ENCODE measurements around the gene PCED1B. TPM values are rescaled to one million over a fixed set of nuclear protein-coding genes. Genes with fewer than 3 reads are reported as not detected.

Gene PCED1B
- total and polyA plus RNA-seq, 2 donors (not counting 1 experiment from before 2014, with no cell fraction given): 0.33 to 0.83 TPM

GRCh38 chr12:47228802-47229201 lies 149.4 kb downstream of the PCED1B start:
- no peak for DNase-seq (ENCODE audit: low read depth in 2 of 2)
- Histone ChIP-seq H3K9me3 (ENCODE audit: control insufficient read depth, insufficient read depth, low read depth, low read length) (no peaks in the 10 kb centered on the region), H3K27me3 (ENCODE audit: control insufficient read depth, insufficient read depth, low read length) (no peaks in the 10 kb centered on the region), H2AFZ (ENCODE audit: low read length) (no peak overlapping the region), H3K4me3 (replicated peaks in 1 of 4; ENCODE audit: control extremely low read depth in 1 of 4, insufficient read depth in 1 of 4, low read depth in 3 of 4, low read length in 4 of 4) (no peak overlapping the region), H3K36me3 (ENCODE audit: control insufficient read depth, insufficient read depth, low read length) (no peaks in the 10 kb centered on the region), H3K4me1 (ENCODE audit: control insufficient read depth, extremely low read depth, insufficient read depth, low read length) (no peaks in the 10 kb centered on the region), H3K4me2 (ENCODE audit: extremely low read depth, insufficient read depth, low read length) (no peak overlapping the region), H3K9ac (ENCODE audit: insufficient read depth, low read length) (no peak overlapping the region), H3K79me2 (ENCODE audit: control insufficient read depth, insufficient read depth, low read length) (no peaks in the 10 kb centered on the region), H4K20me1 (ENCODE audit: control insufficient read depth, extremely low read depth, insufficient read depth, low read length) (no peaks in the 10 kb centered on the region), H3K27ac (ENCODE audit: insufficient read depth, low read length) (no peak overlapping the region)
- TF ChIP-seq EZH2 (IDR thresholded peaks at IDR 0.05; ENCODE audit: low read length, missing control alignments) (no peak), CTCF (conservative IDR thresholded peaks at IDR 0.05 in 1 of 2, IDR thresholded peaks at IDR 0.05 in 1 of 2; ENCODE audit: low read depth in 1 of 2, low read length in 2 of 2) (no peak)

GRCh38 chr12:47231456-47231855 lies 152.0 kb downstream of the PCED1B start:
- H3K4me3 ChIP-seq (replicated peaks in 1 of 4; ENCODE audit: control extremely low read depth in 1 of 4, insufficient read depth in 1 of 4, low read depth in 3 of 4, low read length in 4 of 4): no peak overlapping the region
- H3K27ac ChIP-seq (ENCODE audit: insufficient read depth, low read length): no peak overlapping the region
- no peak for DNase-seq (ENCODE audit: low read depth in 2 of 2)
- H3K4me1 ChIP-seq (ENCODE audit: control insufficient read depth, extremely low read depth, insufficient read depth, low read length): peaks cover 2% of the 10 kb centered on the region
- H3K27me3 ChIP-seq (ENCODE audit: control insufficient read depth, insufficient read depth, low read length): no peaks in the 10 kb centered on the region
- no peaks in the 10 kb centered on the region for H4K20me1 ChIP-seq (ENCODE audit: control insufficient read depth, extremely low read depth, insufficient read depth, low read length)
- TF ChIP-seq CTCF (conservative IDR thresholded peaks at IDR 0.05 in 1 of 2, IDR thresholded peaks at IDR 0.05 in 1 of 2; ENCODE audit: low read depth in 1 of 2, low read length in 2 of 2): no peak
- TF ChIP-seq EZH2 (IDR thresholded peaks at IDR 0.05; ENCODE audit: low read length, missing control alignments): no peak
- no peaks in the 10 kb centered on the region for H3K79me2 ChIP-seq (ENCODE audit: control insufficient read depth, insufficient read depth, low read length)
- H3K36me3 ChIP-seq (ENCODE audit: control insufficient read depth, insufficient read depth, low read length): no peaks in the 10 kb centered on the region
- H3K9ac ChIP-seq (ENCODE audit: insufficient read depth, low read length): no peak overlapping the region
- H3K4me2 ChIP-seq (ENCODE audit: extremely low read depth, insufficient read depth, low read length): no peak overlapping the region
- no peaks in the 10 kb centered on the region for H3K9me3 ChIP-seq (ENCODE audit: control insufficient read depth, insufficient read depth, low read depth, low read length)
- H2AFZ ChIP-seq (ENCODE audit: low read length): no peak overlapping the region

GRCh38 chr12:47234576-47235141 lies 155.2 kb downstream of the PCED1B start:
- peaks cover 2% of the 10 kb centered on the region for H3K4me1 ChIP-seq (ENCODE audit: control insufficient read depth, extremely low read depth, insufficient read depth, low read length)
- H3K9me3 ChIP-seq (ENCODE audit: control insufficient read depth, insufficient read depth, low read depth, low read length): no peaks in the 10 kb centered on the region
- no peak for DNase-seq (ENCODE audit: low read depth in 2 of 2)
- no peaks in the 10 kb centered on the region for H4K20me1 ChIP-seq (ENCODE audit: control insufficient read depth, extremely low read depth, insufficient read depth, low read length)
- no peak overlapping the region for H3K4me2 ChIP-seq (ENCODE audit: extremely low read depth, insufficient read depth, low read length)
- H3K79me2 ChIP-seq (ENCODE audit: control insufficient read depth, insufficient read depth, low read length): no peaks in the 10 kb centered on the region
- no peak overlapping the region for H3K9ac ChIP-seq (ENCODE audit: insufficient read depth, low read length)
- TF ChIP-seq CTCF (conservative IDR thresholded peaks at IDR 0.05 in 1 of 2, IDR thresholded peaks at IDR 0.05 in 1 of 2; ENCODE audit: low read depth in 1 of 2, low read length in 2 of 2): no peak
- no peak for TF ChIP-seq EZH2 (IDR thresholded peaks at IDR 0.05; ENCODE audit: low read length, missing control alignments)
- no peaks in the 10 kb centered on the region for H3K36me3 ChIP-seq (ENCODE audit: control insufficient read depth, insufficient read depth, low read length)
- H3K4me3 ChIP-seq (replicated peaks in 1 of 4; ENCODE audit: control extremely low read depth in 1 of 4, insufficient read depth in 1 of 4, low read depth in 3 of 4, low read length in 4 of 4): no peak overlapping the region
- H3K27ac ChIP-seq (ENCODE audit: insufficient read depth, low read length): no peak overlapping the region
- no peaks in the 10 kb centered on the region for H3K27me3 ChIP-seq (ENCODE audit: control insufficient read depth, insufficient read depth, low read length)
- no peak overlapping the region for H2AFZ ChIP-seq (ENCODE audit: low read length)

Measured in fibroblast of lung (primary cell).